OCI-LY7 (cell line): ENCODE results near the gene FOXN3. TPM values are rescaled to one million over a fixed set of nuclear protein-coding genes. Genes with fewer than 3 reads are reported as not detected.

Experiments used
- BruUV-seq: library from RNA; stranded (reverse); fragments of 400-500 nt; replicated peaks from 2 replicates; lab custom pipeline; 2021; lab: Mats Ljungman, UMichigan
- CTCF ChIA-PET: fragments of 300-600 bp; sonication (Branson Sonifier 250); formaldehyde crosslinking; loops from one replicate; lab custom pipeline; 2022; ENCODE audit warnings: antibody characterized with exemption; ENCODE audit not compliant: unreplicated experiment; lab: Charles Lee
- POLR2A ChIA-PET: fragments of 300-600 bp; sonication (Branson Sonifier 250); formaldehyde crosslinking; loops from one replicate; lab custom pipeline; 2022; ENCODE audit warnings: antibody characterized with exemption; lab: Charles Lee
- DNase-seq: peaks from one replicate; pipeline ENCODE4 v3.0.0-alpha.2; 2015; ENCODE audit warnings: low spot score
- H2AFZ ChIP-seq: fragments of 200-600 bp; sonication (generic), shearing (Covaris generic); 2 replicates; pipeline ENCODE4 v1.6.1; 2014; ENCODE audit warnings: mild to moderate bottlenecking, antibody characterized with exemption, low read length, moderate library complexity
- H3K27ac ChIP-seq: fragments of 200-600 bp; sonication (generic); 2 replicates; pipeline ENCODE4 v1.5.1; 2014; ENCODE audit warnings: mixed run types, low read depth, mild to moderate bottlenecking, moderate library complexity, low read length, inconsistent platforms; ENCODE audit not compliant: poor library complexity, severe bottlenecking
- H3K36me3 ChIP-seq: fragments of 200-600 bp; sonication (generic); 2 replicates; pipeline ENCODE4 v1.6.1; 2014; ENCODE audit warnings: mild to moderate bottlenecking, antibody characterized with exemption, low read length, moderate library complexity, mixed read lengths; ENCODE audit not compliant: insufficient read depth
- H3K4me1 ChIP-seq: fragments of 200-600 bp; sonication (generic); 2 replicates; pipeline ENCODE4 v1.5.1; 2014; ENCODE audit warnings: mild to moderate bottlenecking, low read length; ENCODE audit not compliant: insufficient read depth, poor library complexity, severe bottlenecking
- H3K4me2 ChIP-seq: fragments of 200-600 bp; sonication (generic); 2 replicates; pipeline ENCODE4 v1.6.1; 2014; ENCODE audit warnings: mild to moderate bottlenecking, low read length
- H3K4me3 ChIP-seq: fragments of 200-600 bp; sonication (generic); 2 replicates; pipeline ENCODE4 v1.5.1; 2014; ENCODE audit warnings: mild to moderate bottlenecking, low read depth, low read length; ENCODE audit not compliant: poor library complexity, severe bottlenecking
- H3K79me2 ChIP-seq: fragments of 200-600 bp; sonication (generic); 2 replicates; pipeline ENCODE4 v1.6.1; 2016; ENCODE audit warnings: low read depth, mild to moderate bottlenecking, low read length, moderate library complexity, mixed read lengths; ENCODE audit not compliant: insufficient read depth
- H3K9me2 ChIP-seq: fragments of 200-600 bp; sonication (generic); 2 replicates; pipeline ENCODE4 v1.6.1; 2016; ENCODE audit warnings: mild to moderate bottlenecking, low read length, mixed read lengths; ENCODE audit not compliant: insufficient read depth
- H3K9me3 ChIP-seq: fragments of 200-600 bp; sonication (generic); 2 replicates; pipeline ENCODE4 v1.6.1; 2014; ENCODE audit warnings: mild to moderate bottlenecking, mixed run types, low read length, mixed read lengths
- H4K20me1 ChIP-seq: fragments of 200-600 bp; sonication (generic); 2 replicates; pipeline ENCODE4 v1.6.1; 2014; ENCODE audit warnings: mild to moderate bottlenecking, antibody characterized with exemption, low read length, moderate library complexity, mixed read lengths; ENCODE audit not compliant: insufficient read depth
- EZH2phosphoT487 ChIP-seq: fragments of 200-600 bp; sonication (generic); IDR thresholded peaks from 2 replicates; pipeline ENCODE4 v1.6.1; 2018; ENCODE audit warnings: low read depth, borderline replicate concordance, mild to moderate bottlenecking, mixed run types, antibody characterized with exemption, low read length, moderate library complexity, mixed read lengths
- intact Hi-C: fragments of 100-400 bp; cut with micrococcal nuclease; formaldehyde crosslinking; loops from one replicate; pipeline ENCODE4 v1.10.0; 2022; ENCODE audit not compliant: unreplicated experiment
- total RNA-seq, 2 experiments: library from RNA; depleted of rRNA in 1 of 2; stranded (reverse); fragments of >200 nt in 1 of 2; shearing (Covaris generic) in 1 of 2; gene quantifications; 2 replicates each; pipeline ENCODE4 v1.2.3, GENCODE V29; 2014 to 2022
- TF ChIP-seq, protein P1 (sequence below): fragments of 200-600 bp; sonication (generic); conservative IDR thresholded peaks from 2 replicates; pipeline ENCODE4 v1.5.1; 2014; ENCODE audit warnings: mild to moderate bottlenecking, antibody characterized with exemption, low read length, moderate library complexity, mixed read lengths

FOXN3 gene
- total RNA-seq, 2 experiments from 2014 or later = 77.7 to 102 TPM

DNA sequence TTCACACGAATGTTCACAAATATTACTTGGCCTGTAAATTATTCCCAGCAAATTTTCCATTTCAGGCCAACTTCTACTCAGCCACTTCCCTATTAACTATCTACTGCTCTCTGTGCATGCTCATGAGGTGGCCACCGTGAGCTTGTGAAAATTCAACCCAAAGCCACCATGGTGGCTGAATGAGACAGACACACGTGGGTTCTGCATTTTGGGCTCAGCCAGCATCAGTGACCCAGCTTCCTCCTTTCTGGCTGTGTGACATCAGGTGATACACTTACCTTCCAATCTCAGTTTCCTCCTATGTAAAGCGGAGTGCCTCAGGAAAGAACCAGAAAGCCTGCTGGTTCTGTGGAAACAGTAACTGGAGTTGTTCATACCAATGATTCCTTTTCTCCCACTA lies 175.8 kb downstream of the FOXN3 start:
- CTCF ChIA-PET = no interaction called here

DNA sequence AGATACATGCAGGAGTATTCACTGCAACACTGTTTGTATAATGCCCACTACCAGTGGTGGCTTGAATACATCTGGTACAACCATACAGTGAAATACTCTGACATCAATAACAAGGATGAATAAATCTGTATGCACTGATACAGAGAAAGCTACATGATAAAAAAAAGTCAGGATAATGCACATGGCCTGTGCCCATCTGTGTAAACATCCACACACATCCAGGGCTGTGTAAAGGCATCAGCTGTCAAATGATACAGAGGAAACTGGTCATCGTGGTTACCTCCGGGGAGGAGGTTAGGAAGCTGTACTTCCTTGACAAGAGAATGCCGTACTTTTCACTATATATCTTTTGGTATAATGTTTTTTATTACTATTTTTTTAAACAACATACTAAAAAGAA lies 176.6 kb downstream of the FOXN3 start:
- intact Hi-C loops = no loop called here
- no peak for DNase-seq
- no peak overlapping the region for H3K4me3 ChIP-seq
- peaks cover 7% of the 10 kb centered on the region; the same call in 1 of the 2 replicates for H3K79me2 ChIP-seq
- H3K9me2 ChIP-seq = no peaks in the 10 kb centered on the region
- ChIA-PET POLR2A (interaction anchor here (0.5 kb wide), 1 partner anchor 78 kb away, joined by 3 read pairs; no protein-coding TSS in a partner anchor), CTCF (no interaction called here)
- H3K36me3 ChIP-seq = no peaks in the 10 kb centered on the region; the same call in 1 of the 2 replicates
- H3K4me2 ChIP-seq = no peak overlapping the region
- no peak overlapping the region for H3K27ac ChIP-seq
- H3K4me1 ChIP-seq = peaks cover 24% of the 10 kb centered on the region
- no TSS peak for BruUV-seq
- H4K20me1 ChIP-seq = peaks cover 3% of the 10 kb centered on the region; the same call in 1 of the 2 replicates
- no peak for TF ChIP-seq EZH2phosphoT487
- TF ChIP-seq, protein P1, sequence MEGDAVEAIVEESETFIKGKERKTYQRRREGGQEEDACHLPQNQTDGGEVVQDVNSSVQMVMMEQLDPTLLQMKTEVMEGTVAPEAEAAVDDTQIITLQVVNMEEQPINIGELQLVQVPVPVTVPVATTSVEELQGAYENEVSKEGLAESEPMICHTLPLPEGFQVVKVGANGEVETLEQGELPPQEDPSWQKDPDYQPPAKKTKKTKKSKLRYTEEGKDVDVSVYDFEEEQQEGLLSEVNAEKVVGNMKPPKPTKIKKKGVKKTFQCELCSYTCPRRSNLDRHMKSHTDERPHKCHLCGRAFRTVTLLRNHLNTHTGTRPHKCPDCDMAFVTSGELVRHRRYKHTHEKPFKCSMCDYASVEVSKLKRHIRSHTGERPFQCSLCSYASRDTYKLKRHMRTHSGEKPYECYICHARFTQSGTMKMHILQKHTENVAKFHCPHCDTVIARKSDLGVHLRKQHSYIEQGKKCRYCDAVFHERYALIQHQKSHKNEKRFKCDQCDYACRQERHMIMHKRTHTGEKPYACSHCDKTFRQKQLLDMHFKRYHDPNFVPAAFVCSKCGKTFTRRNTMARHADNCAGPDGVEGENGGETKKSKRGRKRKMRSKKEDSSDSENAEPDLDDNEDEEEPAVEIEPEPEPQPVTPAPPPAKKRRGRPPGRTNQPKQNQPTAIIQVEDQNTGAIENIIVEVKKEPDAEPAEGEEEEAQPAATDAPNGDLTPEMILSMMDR = no peak
- no peaks in the 10 kb centered on the region for H3K9me3 ChIP-seq
- no peak overlapping the region for H2AFZ ChIP-seq

More for the DNA sequence above, 175.8 kb downstream of the FOXN3 start:
- no peaks in the 10 kb centered on the region for H3K9me3 ChIP-seq
- H3K4me3 ChIP-seq = no peak overlapping the region
- TF ChIP-seq EZH2phosphoT487 = no peak
- TF ChIP-seq, protein P1 = no peak
- intact Hi-C loops = no loop called here
- no peak overlapping the region for H3K4me2 ChIP-seq
- H4K20me1 ChIP-seq = peaks cover 3% of the 10 kb centered on the region; the same call in 1 of the 2 replicates
- no peak overlapping the region for H3K27ac ChIP-seq
- peaks cover 7% of the 10 kb centered on the region; the same call in 1 of the 2 replicates for H3K79me2 ChIP-seq
- H3K9me2 ChIP-seq = no peaks in the 10 kb centered on the region
- no peak for DNase-seq
- peaks cover 31% of the 10 kb centered on the region for H3K4me1 ChIP-seq
- H3K36me3 ChIP-seq = no peaks in the 10 kb centered on the region; the same call in 1 of the 2 replicates
- no peak overlapping the region for H2AFZ ChIP-seq
- no TSS peak for BruUV-seq
- POLR2A ChIA-PET = interaction anchor here (0.5 to 0.7 kb wide), 2 partner anchors 63 to 77 kb away, joined by 3 read pairs; no protein-coding TSS in a partner anchor

DNA sequence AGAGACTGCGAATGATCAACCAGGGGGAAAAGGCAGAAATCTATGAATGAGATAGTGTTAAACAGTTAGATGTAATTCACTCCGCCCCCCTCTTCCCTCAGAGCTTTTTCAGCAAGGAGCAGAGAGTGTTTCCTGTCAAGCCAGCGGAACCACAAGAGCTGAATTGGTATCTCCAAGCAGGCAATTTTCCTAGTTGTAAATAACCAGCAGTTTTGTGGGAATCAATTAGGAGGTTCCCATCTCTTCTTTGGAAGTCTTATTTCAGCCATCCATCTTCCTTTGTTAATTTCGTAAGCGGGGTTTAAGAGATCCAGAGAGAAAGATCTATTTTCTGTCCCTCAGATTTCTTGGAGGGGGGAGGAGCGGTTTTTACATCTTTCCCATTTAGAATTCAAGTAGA lies 178.0 kb downstream of the FOXN3 start:
- H3K36me3 ChIP-seq = no peaks in the 10 kb centered on the region; the same call in 1 of the 2 replicates
- no peak overlapping the region for H3K27ac ChIP-seq
- H3K4me2 ChIP-seq = no peak overlapping the region
- ChIA-PET CTCF (no interaction called here), POLR2A (no interaction called here)
- no peak for DNase-seq
- H3K79me2 ChIP-seq = peaks cover 7% of the 10 kb centered on the region; the same call in 1 of the 2 replicates
- intact Hi-C loops = no loop called here
- peaks cover 10% of the 10 kb centered on the region for H3K4me1 ChIP-seq
- no peaks in the 10 kb centered on the region for H3K9me3 ChIP-seq
- no peaks in the 10 kb centered on the region for H3K9me2 ChIP-seq
- TF ChIP-seq, protein P1 = no peak
- TF ChIP-seq EZH2phosphoT487 = no peak
- H3K4me3 ChIP-seq = no peak overlapping the region
- BruUV-seq = no TSS peak
- no peak overlapping the region for H2AFZ ChIP-seq
- H4K20me1 ChIP-seq = peaks cover under 1% of the 10 kb centered on the region; the same call in 1 of the 2 replicates
